ENCODE data around the gene MYL6.
A peak's percentile ranks its signal among the peaks of the same experiment; 100 is the strongest.
"Not testable (repeated sequence)": the region's sequence is repeated elsewhere in the genome, so short reads cannot be mapped to it uniquely, and the experiment has no call there.

MYL6 gene

DNA sequence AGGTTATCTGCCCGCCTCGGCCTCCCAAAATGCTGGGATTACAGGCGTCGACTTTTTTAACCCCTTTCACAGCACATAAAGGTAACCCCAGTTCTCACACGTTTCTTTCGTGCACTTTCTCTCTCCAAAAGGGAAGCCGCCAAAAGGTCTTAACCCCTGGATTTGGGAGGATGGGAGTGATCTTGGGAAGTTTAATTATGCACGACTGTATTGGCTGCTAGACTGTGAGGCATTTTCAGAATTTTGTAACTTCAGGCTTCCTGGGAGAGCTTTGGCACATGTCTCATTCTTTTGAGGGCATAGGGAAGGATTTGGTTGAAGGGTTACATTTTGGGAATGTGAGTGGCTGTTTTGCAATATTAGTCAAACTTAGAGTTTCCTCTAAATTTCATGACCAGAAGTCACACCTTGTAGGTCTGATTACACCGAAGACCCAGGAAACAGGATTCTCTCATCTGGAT lies 32.6 kb downstream of the MYL6 start:
- TF ChIP-seq CTCF (IDR thresholded peaks at IDR 0.05; ENCODE audit: control extremely low read depth, extremely low read depth, low read depth, missing control alignments), result no peak
- CTCF ChIA-PET, result interaction anchor here (1.0 to 9.6 kb wide), 15 partner anchors 9 to 451 kb away, joined by 3 to 243 read pairs (median 22); partner anchors contain the start of genes ESYT1, RNF41 and ZC3H10
- POLR2A ChIA-PET, result no interaction called here
- DNase-seq (ENCODE audit: extremely low spot score), result no peak

GRCh38 chr12:56192582-56192981 lies 34.4 kb downstream of the MYL6 start:
- TF ChIP-seq CTCF (IDR thresholded peaks at IDR 0.05; ENCODE audit: control extremely low read depth, extremely low read depth, low read depth, missing control alignments), result no peak
- ChIA-PET POLR2A (no interaction called here), CTCF (interaction anchor here (0.9 to 9.6 kb wide), 18 partner anchors 9 to 453 kb away, joined by 3 to 243 read pairs (median 6); partner anchors contain the start of genes ANKRD52, ESYT1, MIP and RNF41)
- no peak for DNase-seq (ENCODE audit: extremely low spot score)

DNA sequence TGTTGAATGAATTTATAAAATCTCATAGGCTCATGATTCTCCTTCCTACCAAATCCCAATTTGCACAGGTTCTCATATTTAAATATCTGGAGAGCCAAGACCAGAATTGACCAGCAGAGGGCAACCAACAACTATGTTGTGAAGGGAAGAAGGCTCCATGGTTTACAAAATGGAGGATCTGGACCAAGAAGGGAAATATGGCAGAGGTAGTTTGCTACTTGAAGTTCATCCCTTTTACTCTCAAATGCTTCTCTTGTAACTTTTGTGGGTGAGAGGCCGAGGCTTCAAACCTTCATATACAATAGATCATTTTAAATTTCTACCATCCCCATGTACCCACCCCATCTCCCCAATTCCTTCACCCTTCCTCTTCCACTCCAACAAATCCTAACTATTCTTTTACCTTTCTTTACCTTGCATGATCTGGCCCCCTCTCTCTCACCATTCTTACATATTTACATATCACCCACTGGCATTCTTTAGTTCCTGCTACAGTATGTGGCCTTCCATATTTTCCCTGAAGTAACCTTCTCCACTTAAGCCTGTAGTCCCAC lies 34.9 kb downstream of the MYL6 start:
- ChIA-PET POLR2A (no interaction called here), CTCF (interaction anchor here (0.9 to 9.6 kb wide), 13 partner anchors 9 to 271 kb away, joined by 3 to 243 read pairs (median 9); partner anchors contain the start of genes ANKRD52, ESYT1, RNF41 and ZC3H10)
- peak; percentile 79 for TF ChIP-seq CTCF (IDR thresholded peaks at IDR 0.05; ENCODE audit: control extremely low read depth, extremely low read depth, low read depth, missing control alignments)
- peak; percentile 78 for DNase-seq (ENCODE audit: extremely low spot score)

DNA sequence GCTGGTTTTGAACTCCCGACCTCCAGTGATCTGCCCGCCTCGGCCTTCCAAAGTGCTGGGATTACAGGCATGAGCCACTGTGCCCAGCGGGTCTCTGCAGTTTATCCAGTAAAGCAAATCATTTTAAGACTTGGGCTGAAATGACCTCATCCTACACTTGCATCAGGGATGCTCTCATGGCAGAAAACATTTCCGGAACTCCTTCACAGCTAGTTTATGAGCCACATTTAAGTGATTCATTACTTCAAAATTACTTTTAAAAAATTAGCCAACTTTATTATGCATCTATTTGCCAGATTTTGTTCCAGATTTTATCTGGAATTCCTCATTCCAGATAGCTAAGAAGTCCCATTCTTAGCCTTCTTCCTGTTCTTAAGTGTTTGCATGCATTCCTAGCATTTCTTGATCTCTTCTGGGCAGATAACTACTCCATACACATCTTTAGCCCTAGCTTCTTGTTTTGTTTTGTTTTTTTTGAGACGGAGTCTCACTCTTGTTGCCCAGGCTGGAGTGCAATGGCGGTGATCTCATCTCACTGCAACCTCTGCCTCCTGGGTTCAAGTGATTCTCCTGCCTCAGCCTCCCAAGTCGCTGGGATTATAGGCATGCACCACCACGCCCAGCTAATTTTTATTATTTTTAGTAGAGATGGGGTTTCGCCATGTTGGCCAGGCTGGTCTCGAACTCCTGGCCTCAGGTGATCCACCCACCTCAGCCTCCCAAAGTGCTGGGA lies 38.8 kb downstream of the MYL6 start:
- DNase-seq (ENCODE audit: extremely low spot score), result not testable (repeated sequence)
- ChIA-PET CTCF (interaction anchor here (1.1 to 6.5 kb wide), 8 partner anchors 8 to 394 kb away, joined by 3 to 51 read pairs (median 4); partner anchors contain the start of genes RNF41, SMARCC2 and ZC3H10), POLR2A (interaction anchor here (0.7 kb wide), 1 partner anchor 89 kb away, joined by 7 read pairs; no protein-coding TSS in a partner anchor)

GRCh38 chr12:56197921-56198635 lies 39.9 kb downstream of the MYL6 start:
- ChIA-PET POLR2A (interaction anchor here (0.6 kb wide), 1 partner anchor 72 kb away, joined by 3 read pairs; no protein-coding TSS in a partner anchor), CTCF (interaction anchor here (1.0 to 6.5 kb wide), 9 partner anchors 9 to 101 kb away, joined by 3 to 51 read pairs (median 4); partner anchors contain the start of genes RNF41, SMARCC2 and ZC3H10)
- DNase-seq (ENCODE audit: extremely low spot score), result no peak
- no peak for TF ChIP-seq CTCF (IDR thresholded peaks at IDR 0.05; ENCODE audit: control extremely low read depth, extremely low read depth, low read depth, missing control alignments)

GRCh38 chr12:56198836-56199235 lies 40.7 kb downstream of the MYL6 start:
- no peak for DNase-seq (ENCODE audit: extremely low spot score)
- ChIA-PET CTCF (interaction anchor here (1.0 to 6.5 kb wide), 3 partner anchors 10 to 79 kb away, joined by 3 to 51 read pairs (median 5); partner anchors contain the start of gene SMARCC2), POLR2A (no interaction called here)
- no peak for TF ChIP-seq CTCF (IDR thresholded peaks at IDR 0.05; ENCODE audit: control extremely low read depth, extremely low read depth, low read depth, missing control alignments)
